ENCODE data around the gene SMURF1.

The SMURF1 gene

GRCh38 chr7:99002827-99003212 is 141.1 kb downstream of the SMURF1 start:
- DNase-seq (ENCODE audit: extremely low read depth, low read depth), result no peak
- TF ChIP-seq, protein P1, sequence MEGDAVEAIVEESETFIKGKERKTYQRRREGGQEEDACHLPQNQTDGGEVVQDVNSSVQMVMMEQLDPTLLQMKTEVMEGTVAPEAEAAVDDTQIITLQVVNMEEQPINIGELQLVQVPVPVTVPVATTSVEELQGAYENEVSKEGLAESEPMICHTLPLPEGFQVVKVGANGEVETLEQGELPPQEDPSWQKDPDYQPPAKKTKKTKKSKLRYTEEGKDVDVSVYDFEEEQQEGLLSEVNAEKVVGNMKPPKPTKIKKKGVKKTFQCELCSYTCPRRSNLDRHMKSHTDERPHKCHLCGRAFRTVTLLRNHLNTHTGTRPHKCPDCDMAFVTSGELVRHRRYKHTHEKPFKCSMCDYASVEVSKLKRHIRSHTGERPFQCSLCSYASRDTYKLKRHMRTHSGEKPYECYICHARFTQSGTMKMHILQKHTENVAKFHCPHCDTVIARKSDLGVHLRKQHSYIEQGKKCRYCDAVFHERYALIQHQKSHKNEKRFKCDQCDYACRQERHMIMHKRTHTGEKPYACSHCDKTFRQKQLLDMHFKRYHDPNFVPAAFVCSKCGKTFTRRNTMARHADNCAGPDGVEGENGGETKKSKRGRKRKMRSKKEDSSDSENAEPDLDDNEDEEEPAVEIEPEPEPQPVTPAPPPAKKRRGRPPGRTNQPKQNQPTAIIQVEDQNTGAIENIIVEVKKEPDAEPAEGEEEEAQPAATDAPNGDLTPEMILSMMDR (IDR thresholded peaks at IDR 0.05; ENCODE audit: low read depth, low read length), result no peak

GRCh38 chr7:99002148-99002826 is 141.6 kb downstream of the SMURF1 start:
- TF ChIP-seq, protein P1 (IDR thresholded peaks at IDR 0.05; ENCODE audit: low read depth, low read length), result no peak
- DNase-seq (ENCODE audit: extremely low read depth, low read depth), result no peak

GRCh38 chr7:99001482-99002147 is 142.3 kb downstream of the SMURF1 start:
- TF ChIP-seq, protein P1 (IDR thresholded peaks at IDR 0.05; ENCODE audit: low read depth, low read length), result no peak

GRCh38 chr7:99000904-99001465 is 142.9 kb downstream of the SMURF1 start:
- DNase-seq (ENCODE audit: extremely low read depth, low read depth), result no peak
- TF ChIP-seq, protein P1 (IDR thresholded peaks at IDR 0.05; ENCODE audit: low read depth, low read length), result no peak

More at GRCh38 chr7:99001482-99002147, 142.3 kb downstream of the SMURF1 start:
- DNase-seq (ENCODE audit: extremely low read depth, low read depth), result no peak

- no peak for DNase-seq (ENCODE audit: extremely low read depth, low read depth)
- TF ChIP-seq, protein P1 (IDR thresholded peaks at IDR 0.05; ENCODE audit: low read depth, low read length), result no peak
These were observed 143.6 kb downstream of the SMURF1 start for GRCh38 chr7:99000196-99000903.

- TF ChIP-seq, protein P1 (IDR thresholded peaks at IDR 0.05; ENCODE audit: low read depth, low read length), result no peak
- DNase-seq (ENCODE audit: extremely low read depth, low read depth), result no peak
These were observed 144.8 kb downstream of the SMURF1 start for GRCh38 chr7:98998821-98999725.
